MV-4-11 (cell line): ENCODE results near the gene RORB.
"Not testable (repeated sequence)": the region's sequence is repeated elsewhere in the genome, so short reads cannot be mapped to it uniquely, and the experiment has no call there.

ENCODE experiments used
- DNase-seq: peaks from one replicate; lab custom pipeline; 2025; lab: John Stamatoyannopoulos, UW

Gene RORB

GRCh38 chr9:74513221-74513620 is 16.1 kb downstream of the RORB start:
- DNase-seq, result no peak

- DNase-seq, result no peak
These were observed 20.1 kb downstream of the RORB start for GRCh38 chr9:74517188-74517587.

GRCh38 chr9:74519419-74519818 is 22.3 kb downstream of the RORB start:
- no peak for DNase-seq

- no peak for DNase-seq
These were observed 23.9 kb downstream of the RORB start for GRCh38 chr9:74521009-74521408.

- DNase-seq, result no peak
These were observed 27.2 kb downstream of the RORB start for GRCh38 chr9:74524289-74524688.

GRCh38 chr9:74526215-74526614 is 29.1 kb downstream of the RORB start:
- no peak for DNase-seq

GRCh38 chr9:74527718-74528117 is 30.6 kb downstream of the RORB start:
- DNase-seq, result no peak

- no peak for DNase-seq
These were observed 31.1 kb downstream of the RORB start for GRCh38 chr9:74528207-74528606.

- DNase-seq, result not testable (repeated sequence)
These were observed 33.3 kb downstream of the RORB start for GRCh38 chr9:74530458-74530857.

- no peak for DNase-seq
These were observed 36.1 kb downstream of the RORB start for GRCh38 chr9:74533253-74533652.

GRCh38 chr9:74534841-74535240 is 37.7 kb downstream of the RORB start:
- no peak for DNase-seq

GRCh38 chr9:74543145-74543544 is 46.0 kb downstream of the RORB start:
- no peak for DNase-seq

GRCh38 chr9:74551266-74551665 is 54.1 kb downstream of the RORB start:
- no peak for DNase-seq

GRCh38 chr9:74554751-74555419 is 57.8 kb downstream of the RORB start:
- no peak for DNase-seq

GRCh38 chr9:74555565-74555964 is 58.4 kb downstream of the RORB start:
- no peak for DNase-seq

GRCh38 chr9:74556685-74557084 is 59.5 kb downstream of the RORB start:
- no peak for DNase-seq

GRCh38 chr9:74557571-74557970 is 60.4 kb downstream of the RORB start:
- peak; percentile 88 for DNase-seq

GRCh38 chr9:74562611-74563010 is 65.5 kb downstream of the RORB start:
- DNase-seq, result no peak

GRCh38 chr9:74570879-74571512 is 73.9 kb downstream of the RORB start:
- peak; percentile 31 for DNase-seq

- DNase-seq, result peak; percentile 72
These were observed 76.6 kb downstream of the RORB start for GRCh38 chr9:74573640-74574191.

GRCh38 chr9:74576176-74576575 is 79.0 kb downstream of the RORB start:
- DNase-seq, result no peak

- peak; percentile 35 for DNase-seq
These were observed 80.8 kb downstream of the RORB start for GRCh38 chr9:74577956-74578355.

- DNase-seq, result no peak
These were observed 92.4 kb downstream of the RORB start for GRCh38 chr9:74589576-74589975.

GRCh38 chr9:74595286-74595685 is 98.2 kb downstream of the RORB start:
- no peak for DNase-seq
